Activated CD4-positive, alpha-beta T cell treated with anti-CD3 and anti-CD28 coated beads for 48 hours (primary cell): Measurements from ENCODE around the gene PYGO2.

Source experiments
- DNase-seq: peaks from one replicate; pipeline ENCODE4 v3.0.0-alpha.2; 2020

Gene PYGO2

GRCh38 chr1:154959426-154959780 is 2.2 kb downstream of the PYGO2 start:
- no peak for DNase-seq

- no peak for DNase-seq
Observed at GRCh38 chr1:154958681-154959425, 2.7 kb downstream of the PYGO2 start.

GRCh38 chr1:154958036-154958435 is 3.5 kb downstream of the PYGO2 start:
- no peak for DNase-seq

GRCh38 chr1:154957091-154957657 is 4.4 kb downstream of the PYGO2 start:
- DNase-seq = no peak

GRCh38 chr1:154956544-154956941 is 5.0 kb downstream of the PYGO2 start:
- DNase-seq = no peak

GRCh38 chr1:154955718-154956543 is 5.7 kb downstream of the PYGO2 start, which contains the start of gene PBXIP1:
TSS of gene PBXIP1 (minus strand) at chr1:154956099. CDS start at chr1:154953721, 2,378 bp downstream.
- DNase-seq = peak; percentile 83

GRCh38 chr1:154955039-154955717 is 6.4 kb downstream of the PYGO2 start:
- peak; percentile 86 for DNase-seq

- no peak for DNase-seq
Observed at GRCh38 chr1:154954541-154954940, 7.0 kb downstream of the PYGO2 start.

- DNase-seq = no peak
Observed at GRCh38 chr1:154953611-154954038, 8.0 kb downstream of the PYGO2 start.

- DNase-seq = no peak
Observed at GRCh38 chr1:154952664-154953063, 8.9 kb downstream of the PYGO2 start.

- peak; percentile 70 for DNase-seq
Observed at GRCh38 chr1:154951901-154952657, 9.5 kb downstream of the PYGO2 start.

- no peak for DNase-seq
Observed at GRCh38 chr1:154948079-154948478, 13.5 kb downstream of the PYGO2 start.

GRCh38 chr1:154945962-154946850 is 15.4 kb downstream of the PYGO2 start:
- DNase-seq = no peak

- DNase-seq = no peak
Observed at GRCh38 chr1:154945160-154945961, 16.2 kb downstream of the PYGO2 start.

GRCh38 chr1:154944401-154945159 is 17.0 kb downstream of the PYGO2 start:
- no peak for DNase-seq

- peak; percentile 56 for DNase-seq
Observed at GRCh38 chr1:154943649-154944400, 17.8 kb downstream of the PYGO2 start.

GRCh38 chr1:154941333-154942013 is 20.1 kb downstream of the PYGO2 start:
- DNase-seq = no peak

- peak; percentile 44 for DNase-seq
Observed at GRCh38 chr1:154940651-154941194, 20.9 kb downstream of the PYGO2 start.
